Measurements from ENCODE around the gene PAM. TPM values are rescaled to one million over a fixed set of nuclear protein-coding genes. Genes with fewer than 3 reads are reported as not detected.

The PAM gene
- total RNA-seq, 6 experiments from 2014 or later = 164 to 266 (median 182) TPM

DNA sequence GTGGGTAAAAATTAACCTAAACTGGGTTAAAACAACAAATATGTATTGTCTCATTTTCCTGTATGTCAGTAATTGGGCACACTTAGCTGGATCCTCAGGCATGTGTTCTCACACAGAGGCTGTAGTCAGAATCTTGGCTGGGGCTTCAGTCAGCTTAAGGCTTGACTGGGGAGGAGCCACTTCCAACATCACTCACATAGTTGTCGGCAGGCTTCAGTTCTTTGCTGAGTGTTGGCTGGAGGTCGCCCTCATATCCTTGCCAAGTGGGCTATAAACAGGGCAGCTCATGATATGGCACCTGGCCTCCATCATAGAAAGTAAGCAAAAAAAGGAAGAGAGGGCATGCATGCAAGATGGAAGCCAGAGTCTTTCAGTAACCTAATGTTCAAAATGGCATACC, 191.9 kb downstream of the PAM start:
- no peaks in the 10 kb centered on the region; the same call in 1 of the 2 replicates for H3K27me3 Mint-ChIP-seq (ENCODE audit: insufficient read depth)
- H3K9me3 Mint-ChIP-seq = no peaks in the 10 kb centered on the region
- no peak for TF ChIP-seq CTCF (IDR thresholded peaks at IDR 0.05)
- H3K36me3 Mint-ChIP-seq (ENCODE audit: low read depth) = peaks cover 16% of the 10 kb centered on the region
- no peak for DNase-seq
- H3K4me1 Mint-ChIP-seq (ENCODE audit: low read depth) = no peaks in the 10 kb centered on the region
- H3K27ac Mint-ChIP-seq = no peak overlapping the region
- H3K4me3 Mint-ChIP-seq = no peak overlapping the region

DNA sequence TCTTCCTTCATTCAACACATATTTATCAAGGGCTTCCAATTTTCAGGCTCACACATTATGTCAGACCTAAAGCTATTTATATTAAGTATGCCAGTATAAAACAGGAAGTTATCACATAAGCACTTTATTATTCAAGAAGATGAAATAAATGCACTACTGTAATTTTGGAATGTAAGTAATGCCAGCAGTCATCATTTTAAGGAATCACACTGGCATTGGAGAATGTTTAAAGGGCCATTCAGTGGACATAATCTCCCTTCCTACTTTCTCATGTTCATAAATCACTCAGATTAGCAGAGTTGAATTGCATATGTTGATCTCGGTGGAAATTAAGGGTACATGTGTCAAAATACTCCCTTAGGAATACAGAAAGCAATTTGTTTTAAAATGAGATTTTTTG, 200.4 kb downstream of the PAM start:
- Mint-ChIP-seq H3K4me3 (no peak overlapping the region), H3K4me1 (ENCODE audit: low read depth) (peaks cover 49% of the 10 kb centered on the region), H3K36me3 (ENCODE audit: low read depth) (peaks cover 27% of the 10 kb centered on the region), H3K27ac (peak overlapping the region; percentile 53), H3K27me3 (ENCODE audit: insufficient read depth) (no peaks in the 10 kb centered on the region), H3K9me3 (no peaks in the 10 kb centered on the region)
- no peak for DNase-seq
- no peak for TF ChIP-seq CTCF (IDR thresholded peaks at IDR 0.05)

DNA sequence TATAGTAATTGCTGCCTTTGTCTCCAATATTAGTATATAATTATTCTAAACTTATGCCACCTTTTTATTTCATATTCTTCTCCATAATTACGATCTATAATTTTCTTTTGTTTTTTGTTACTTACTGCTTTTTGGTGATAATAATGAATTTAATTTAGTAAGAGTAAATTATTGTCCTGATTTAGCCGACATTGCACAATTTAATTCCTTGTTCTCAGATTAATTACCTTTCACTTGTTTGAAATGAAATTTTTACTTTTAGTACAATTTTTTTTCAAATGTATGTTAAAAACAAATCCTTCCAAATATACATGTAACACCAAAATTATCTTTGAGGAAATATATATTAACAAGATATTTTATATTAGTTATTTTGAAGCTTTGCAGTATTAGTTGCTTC, 201.5 kb downstream of the PAM start:
- Mint-ChIP-seq H3K4me3 (no peak overlapping the region), H3K27ac (no peak overlapping the region), H3K36me3 (ENCODE audit: low read depth) (peaks cover 24% of the 10 kb centered on the region), H3K9me3 (no peaks in the 10 kb centered on the region), H3K27me3 (ENCODE audit: insufficient read depth) (no peaks in the 10 kb centered on the region), H3K4me1 (ENCODE audit: low read depth) (peaks cover 49% of the 10 kb centered on the region)
- no peak for TF ChIP-seq CTCF (IDR thresholded peaks at IDR 0.05)
- no peak for DNase-seq

- H3K27me3 Mint-ChIP-seq (ENCODE audit: insufficient read depth) = no peaks in the 10 kb centered on the region
- H3K9me3 Mint-ChIP-seq = no peaks in the 10 kb centered on the region
- no peak for TF ChIP-seq CTCF (IDR thresholded peaks at IDR 0.05)
- peak overlapping the region; percentile 99 for H3K27ac Mint-ChIP-seq
- no peak overlapping the region for H3K4me3 Mint-ChIP-seq
- DNase-seq = no peak
- peaks cover 19% of the 10 kb centered on the region for H3K36me3 Mint-ChIP-seq (ENCODE audit: low read depth)
- peaks cover 49% of the 10 kb centered on the region for H3K4me1 Mint-ChIP-seq (ENCODE audit: low read depth)
Measured at GRCh38 chr5:102957141-102957540, 202.0 kb downstream of the PAM start.

GRCh38 chr5:102958481-102959011, 203.4 kb downstream of the PAM start:
- peak; percentile 75 for DNase-seq
- peak overlapping the region; percentile 99 for H3K27ac Mint-ChIP-seq
- H3K4me3 Mint-ChIP-seq = peak overlapping the region; percentile 83
- H3K4me1 Mint-ChIP-seq (ENCODE audit: low read depth) = peaks cover 49% of the 10 kb centered on the region
- no peak for TF ChIP-seq CTCF (IDR thresholded peaks at IDR 0.05)
- no peaks in the 10 kb centered on the region for H3K27me3 Mint-ChIP-seq (ENCODE audit: insufficient read depth)
- no peaks in the 10 kb centered on the region for H3K9me3 Mint-ChIP-seq
- H3K36me3 Mint-ChIP-seq (ENCODE audit: low read depth) = peaks cover 19% of the 10 kb centered on the region

DNA sequence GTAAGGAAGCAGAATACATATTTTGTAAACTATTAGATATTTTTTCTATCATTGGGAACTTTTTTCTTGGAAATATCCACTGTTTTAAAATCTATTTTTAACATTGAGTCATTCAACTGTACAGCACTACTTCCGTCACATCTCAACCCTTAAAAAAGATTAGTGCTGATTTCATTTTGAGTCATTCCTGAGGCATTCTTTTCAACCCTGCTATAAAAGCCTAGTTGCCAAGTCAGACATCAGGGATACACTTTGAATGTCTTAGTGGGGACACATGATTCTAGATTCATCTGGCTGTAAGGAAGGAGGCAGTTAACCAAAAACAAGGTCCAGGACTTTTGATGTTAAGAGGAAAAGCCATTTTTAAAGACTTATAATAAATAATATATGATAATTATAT, 203.9 kb downstream of the PAM start:
- Mint-ChIP-seq H3K4me3 (peak overlapping the region; percentile 83), H3K36me3 (ENCODE audit: low read depth) (peaks cover 19% of the 10 kb centered on the region), H3K27ac (peak overlapping the region; percentile 99), H3K27me3 (ENCODE audit: insufficient read depth) (no peaks in the 10 kb centered on the region), H3K4me1 (ENCODE audit: low read depth) (peaks cover 49% of the 10 kb centered on the region), H3K9me3 (no peaks in the 10 kb centered on the region)
- peak; percentile 98 for DNase-seq
- TF ChIP-seq CTCF (IDR thresholded peaks at IDR 0.05) = no peak
